22Rv1 (cell line): ENCODE data around the gene TRIM31.

Source experiments
- H3K27ac ChIP-seq: fragments of 450-650 bp; 2 replicates; pipeline ENCODE4 v1.5.1; 2017
- CTCF ChIP-seq: fragments of 450-650 bp; IDR thresholded peaks from 2 replicates; pipeline ENCODE4 v1.5.1; 2017; ENCODE audit warnings: mild to moderate bottlenecking
- ZFX ChIP-seq: fragments of 450-650 bp; IDR thresholded peaks from 2 replicates; pipeline ENCODE4 v1.6.1; 2017; ENCODE audit warnings: antibody characterized with exemption, borderline replicate concordance

Gene TRIM31

GRCh38 chr6:30113003-30113759, at the start of gene TRIM31:
TSS of gene TRIM31 (minus strand) at chr6:30113090. CDS start at chr6:30112805, 285 bp downstream.
- no peak for TF ChIP-seq CTCF
- TF ChIP-seq ZFX: no peak
- no peak within 1 kb of the TSS for H3K27ac ChIP-seq

- H3K27ac ChIP-seq: peak overlapping the region; percentile 36; the same call in 1 of the 2 replicates
- TF ChIP-seq ZFX (no peak), CTCF (no peak)
Measured at GRCh38 chr6:30162265-30163089, 49.6 kb upstream of the TRIM31 start.

- H3K27ac ChIP-seq: no peak within 1 kb of the TSS
- TF ChIP-seq ZFX (no peak), CTCF (no peak)
Measured at GRCh38 chr6:30160785-30161531, 48.1 kb upstream of the TRIM31 start, which contains the start of gene TRIM10. TSS of gene TRIM10 (minus strand) at chr6:30161211. CDS start at chr6:30160858, 353 bp downstream.

- TF ChIP-seq CTCF: no peak
- no peak for TF ChIP-seq ZFX
Measured at GRCh38 chr6:30160008-30160784, 47.3 kb upstream of the TRIM31 start.

GRCh38 chr6:30158475-30159040, 45.7 kb upstream of the TRIM31 start:
- no peak overlapping the region for H3K27ac ChIP-seq
- TF ChIP-seq CTCF (no peak), ZFX (no peak)

More at GRCh38 chr6:30160008-30160784, 47.3 kb upstream of the TRIM31 start:
- no peak overlapping the region for H3K27ac ChIP-seq

GRCh38 chr6:30157999-30158398, 45.1 kb upstream of the TRIM31 start:
- TF ChIP-seq ZFX (no peak), CTCF (no peak)
- no peak overlapping the region for H3K27ac ChIP-seq
